Natural killer cell treated with Interleukin-12 subunit alpha and Interleukin-12 subunit beta and Interleukin-15 and Interleukin-18, amount 100 ng/mL, for 72 hours (primary cell): ENCODE measurements around the gene HAPLN1. TPM values are rescaled to one million over a fixed set of nuclear protein-coding genes. Genes with fewer than 3 reads are reported as not detected.
A peak's percentile ranks its signal among the peaks of the same experiment; 100 is the strongest.

Experiments
- ATAC-seq, 2 donors: fragments of 150-1000 bp; cut with Tn5 transposase in 1 of 2; sonication (Bioruptor Pico), chemical (Tn5 transposase) in 1 of 2; 2 replicates each; pipeline ENCODE4 v1.10.0; 2021
- DNase-seq: peaks from one replicate; pipeline ENCODE4 v3.0.0; 2022; ENCODE audit warnings: low spot score
- H3K27ac Mint-ChIP-seq, 2 donors: 1 replicate in 1 of 2; 2 replicates in 1 of 2; pipeline ENCODE4 v1.8.0; 2022; ENCODE audit warnings: mixed read lengths in 2 of 2, mild to moderate bottlenecking in 1 of 2, moderate library complexity in 1 of 2
- H3K27me3 Mint-ChIP-seq, 2 donors: 1 replicate in 1 of 2; 2 replicates in 1 of 2; pipeline ENCODE4 v1.8.0; 2022; ENCODE audit warnings: mixed read lengths in 2 of 2
- H3K36me3 Mint-ChIP-seq: one replicate; pipeline ENCODE4 v1.8.0; 2022; ENCODE audit warnings: mixed read lengths
- H3K4me1 Mint-ChIP-seq, 2 donors: 1 replicate in 1 of 2; 2 replicates in 1 of 2; pipeline ENCODE4 v1.8.0; 2022; ENCODE audit warnings: low read depth in 2 of 2, mixed read lengths in 2 of 2, mild to moderate bottlenecking in 1 of 2
- H3K4me3 Mint-ChIP-seq: one replicate; pipeline ENCODE4 v1.8.0; 2022; ENCODE audit warnings: mixed read lengths
- H3K9me3 Mint-ChIP-seq: 2 replicates; pipeline ENCODE4 v1.8.0; 2022; ENCODE audit warnings: mixed read lengths
- total RNA-seq, 2 donors: library from RNA; stranded (reverse); gene quantifications; one replicate each; pipeline ENCODE4 v1.2.3, GENCODE V29; 2022

HAPLN1 gene
- total RNA-seq, 2 donors from 2014 or later = not detected

GRCh38 chr5:83729362-83729761 lies 8.7 kb upstream of the HAPLN1 start:
- no peaks in the 10 kb centered on the region for H3K36me3 Mint-ChIP-seq
- no peaks in the 10 kb centered on the region for H3K4me1 Mint-ChIP-seq
- no peak for ATAC-seq
- H3K27me3 Mint-ChIP-seq = peaks cover 0 to 4% of the 10 kb centered on the region in 2 donors
- DNase-seq = no peak
- H3K4me3 Mint-ChIP-seq = no peak overlapping the region
- H3K9me3 Mint-ChIP-seq = peaks cover under 1% of the 10 kb centered on the region
- no peak overlapping the region for H3K27ac Mint-ChIP-seq

- Mint-ChIP-seq H3K27me3 (peaks cover 11 to 12% of the 10 kb centered on the region in 2 donors), H3K9me3 (no peaks in the 10 kb centered on the region), H3K4me3 (no peak overlapping the region), H3K4me1 (no peaks in the 10 kb centered on the region), H3K36me3 (no peaks in the 10 kb centered on the region), H3K27ac (no peak overlapping the region)
- no peak for DNase-seq
- ATAC-seq = no peak
These were observed 6.3 kb upstream of the HAPLN1 start for GRCh38 chr5:83726912-83727311.

GRCh38 chr5:83724935-83725334 lies 4.3 kb upstream of the HAPLN1 start:
- ATAC-seq = no peak
- H3K27me3 Mint-ChIP-seq = peaks cover 26 to 30% of the 10 kb centered on the region in 2 donors
- H3K4me3 Mint-ChIP-seq = no peak overlapping the region
- no peaks in the 10 kb centered on the region for H3K9me3 Mint-ChIP-seq
- H3K27ac Mint-ChIP-seq = no peak overlapping the region
- no peak for DNase-seq
- no peaks in the 10 kb centered on the region for H3K36me3 Mint-ChIP-seq
- H3K4me1 Mint-ChIP-seq = peaks cover 0 to 3% of the 10 kb centered on the region in 2 donors

GRCh38 chr5:83724001-83724400 lies 3.3 kb upstream of the HAPLN1 start:
- H3K36me3 Mint-ChIP-seq = no peaks in the 10 kb centered on the region
- H3K27ac Mint-ChIP-seq = no peak overlapping the region
- peaks cover 0 to 3% of the 10 kb centered on the region in 2 donors for H3K4me1 Mint-ChIP-seq
- ATAC-seq (no peak), DNase-seq (no peak)
- peaks cover 26 to 34% of the 10 kb centered on the region in 2 donors for H3K27me3 Mint-ChIP-seq
- H3K9me3 Mint-ChIP-seq = no peaks in the 10 kb centered on the region
- H3K4me3 Mint-ChIP-seq = no peak overlapping the region

- no peaks in the 10 kb centered on the region for H3K36me3 Mint-ChIP-seq
- DNase-seq = no peak
- H3K9me3 Mint-ChIP-seq = no peaks in the 10 kb centered on the region
- H3K4me3 Mint-ChIP-seq = no peak overlapping the region
- no peak overlapping the region for H3K27ac Mint-ChIP-seq
- ATAC-seq = no peak
- H3K27me3 Mint-ChIP-seq = peaks cover 26 to 44% of the 10 kb centered on the region in 2 donors
- H3K4me1 Mint-ChIP-seq = peaks cover 0 to 3% of the 10 kb centered on the region in 2 donors
These were observed 2.4 kb upstream of the HAPLN1 start for GRCh38 chr5:83723031-83723430.

GRCh38 chr5:83721953-83722901 lies 1.6 kb upstream of the HAPLN1 start:
- no peak overlapping the region for H3K4me3 Mint-ChIP-seq
- DNase-seq (no peak), ATAC-seq (peak in 1 of 2 donors; percentile 53)
- H3K4me1 Mint-ChIP-seq = peaks cover 0 to 3% of the 10 kb centered on the region in 2 donors
- no peaks in the 10 kb centered on the region for H3K36me3 Mint-ChIP-seq
- peaks cover 25 to 44% of the 10 kb centered on the region in 2 donors for H3K27me3 Mint-ChIP-seq
- H3K27ac Mint-ChIP-seq = no peak overlapping the region
- no peaks in the 10 kb centered on the region for H3K9me3 Mint-ChIP-seq

GRCh38 chr5:83718936-83719495 lies 1.6 kb downstream of the HAPLN1 start:
- ATAC-seq (no peak), DNase-seq (no peak)
- Mint-ChIP-seq H3K4me3 (no peak overlapping the region), H3K4me1 (peaks cover 0 to 3% of the 10 kb centered on the region in 2 donors), H3K9me3 (no peaks in the 10 kb centered on the region), H3K27me3 (peaks cover 28 to 51% of the 10 kb centered on the region in 2 donors), H3K27ac (no peak overlapping the region), H3K36me3 (no peaks in the 10 kb centered on the region)

GRCh38 chr5:83718195-83718825 lies 2.3 kb downstream of the HAPLN1 start:
- Mint-ChIP-seq H3K9me3 (no peaks in the 10 kb centered on the region), H3K4me3 (no peak overlapping the region), H3K4me1 (peaks cover 0 to 3% of the 10 kb centered on the region in 2 donors), H3K27ac (no peak overlapping the region), H3K27me3 (peaks cover 30 to 53% of the 10 kb centered on the region in 2 donors), H3K36me3 (no peaks in the 10 kb centered on the region)
- no peak for ATAC-seq
- DNase-seq = no peak

GRCh38 chr5:83715236-83716065 lies 5.2 kb downstream of the HAPLN1 start:
- H3K27ac Mint-ChIP-seq = no peak overlapping the region
- ATAC-seq (no peak), DNase-seq (no peak)
- peaks cover 13 to 34% of the 10 kb centered on the region in 2 donors for H3K27me3 Mint-ChIP-seq
- H3K36me3 Mint-ChIP-seq = no peaks in the 10 kb centered on the region
- H3K4me3 Mint-ChIP-seq = no peak overlapping the region
- no peaks in the 10 kb centered on the region for H3K9me3 Mint-ChIP-seq
- H3K4me1 Mint-ChIP-seq = no peaks in the 10 kb centered on the region

- no peaks in the 10 kb centered on the region for H3K9me3 Mint-ChIP-seq
- H3K4me3 Mint-ChIP-seq = no peak overlapping the region
- H3K27me3 Mint-ChIP-seq = peaks cover 16 to 27% of the 10 kb centered on the region in 2 donors
- ATAC-seq (no peak), DNase-seq (no peak)
- no peaks in the 10 kb centered on the region for H3K4me1 Mint-ChIP-seq
- H3K27ac Mint-ChIP-seq = no peak overlapping the region
- H3K36me3 Mint-ChIP-seq = no peaks in the 10 kb centered on the region
These were observed 5.8 kb downstream of the HAPLN1 start for GRCh38 chr5:83714810-83715209.

- Mint-ChIP-seq H3K27me3 (peaks cover 14 to 17% of the 10 kb centered on the region in 2 donors), H3K4me3 (no peak overlapping the region), H3K36me3 (no peaks in the 10 kb centered on the region), H3K27ac (no peak overlapping the region), H3K4me1 (no peaks in the 10 kb centered on the region), H3K9me3 (no peaks in the 10 kb centered on the region)
- DNase-seq = no peak
- ATAC-seq = no peak
These were observed 8.6 kb downstream of the HAPLN1 start for GRCh38 chr5:83711982-83712601.

- H3K27ac Mint-ChIP-seq = no peak overlapping the region
- H3K4me1 Mint-ChIP-seq = no peaks in the 10 kb centered on the region
- H3K4me3 Mint-ChIP-seq = no peak overlapping the region
- peaks cover 14 to 17% of the 10 kb centered on the region in 2 donors for H3K27me3 Mint-ChIP-seq
- DNase-seq (no peak), ATAC-seq (no peak)
- H3K9me3 Mint-ChIP-seq = no peaks in the 10 kb centered on the region
- H3K36me3 Mint-ChIP-seq = no peaks in the 10 kb centered on the region
These were observed 10.7 kb downstream of the HAPLN1 start for GRCh38 chr5:83709973-83710372.

- no peak overlapping the region for H3K27ac Mint-ChIP-seq
- peaks cover 0 to 9% of the 10 kb centered on the region in 2 donors for H3K27me3 Mint-ChIP-seq
- no peak overlapping the region for H3K4me3 Mint-ChIP-seq
- H3K4me1 Mint-ChIP-seq = no peaks in the 10 kb centered on the region
- H3K36me3 Mint-ChIP-seq = no peaks in the 10 kb centered on the region
- ATAC-seq (no peak), DNase-seq (no peak)
- H3K9me3 Mint-ChIP-seq = peaks cover 7% of the 10 kb centered on the region
These were observed 12.5 kb downstream of the HAPLN1 start for GRCh38 chr5:83708170-83708569.
